Measurements from ENCODE around the gene ACP4.

- TF ChIP-seq CTCF (IDR thresholded peaks at IDR 0.05; ENCODE audit: low read depth, low read length) (no peak), EZH2phosphoT487 (IDR thresholded peaks at IDR 0.05; ENCODE audit: low read depth) (no peak)
These were observed 1.5 kb downstream of the ACP4 start for GRCh38 chr19:50791594-50792271.

Data from OCI-LY3 (cell line).